HEK293T (cell line): ENCODE data around the gene HOXD10.

Source experiments
- CTCF ChIA-PET: fragments of 350-600 bp; formaldehyde crosslinking; extraction: SDS; loops from one replicate; lab custom pipeline; 2021; ENCODE audit warnings: antibody characterized with exemption, inconsistent platforms; lab: Yijun Ruan, JAX
- POLR2A ChIA-PET: fragments of 350-600 bp; formaldehyde crosslinking; extraction: SDS; loops from one replicate; lab custom pipeline; 2020; ENCODE audit warnings: antibody characterized with exemption, inconsistent platforms; lab: Yijun Ruan, JAX
- DNase-seq: peaks from one replicate; pipeline ENCODE4 v3.0.0; 2012; ENCODE audit warnings: mixed read lengths; ENCODE audit errors: extremely low spot score
- ARNT ChIP-seq: fragments of 450-650 bp; IDR thresholded peaks from 2 replicates; pipeline ENCODE4 v1.6.1; 2017; ENCODE audit warnings: mild to moderate bottlenecking
- BHLHE40 ChIP-seq: fragments of 450-650 bp; IDR thresholded peaks from 2 replicates; pipeline ENCODE4 v1.6.1; 2016; ENCODE audit warnings: mild to moderate bottlenecking, moderate library complexity, borderline replicate concordance
- CTBP1 ChIP-seq: fragments of 450-650 bp; IDR thresholded peaks from 2 replicates; pipeline ENCODE4 v1.6.1; 2016; ENCODE audit warnings: borderline replicate concordance
- ELF4 ChIP-seq: fragments of 450-650 bp; IDR thresholded peaks from 2 replicates; pipeline ENCODE4 v1.6.1; 2017; ENCODE audit warnings: antibody characterized with exemption
- FOXA1 ChIP-seq: fragments of 450-650 bp; IDR thresholded peaks from 2 replicates; pipeline ENCODE4 v1.6.1; 2016; ENCODE audit warnings: mild to moderate bottlenecking
- FOXK2 ChIP-seq: fragments of 450-650 bp; IDR thresholded peaks from 2 replicates; pipeline ENCODE4 v1.6.1; 2016; ENCODE audit warnings: mild to moderate bottlenecking
- FOXM1 ChIP-seq: fragments of 450-650 bp; IDR thresholded peaks from 2 replicates; pipeline ENCODE4 v1.6.1; 2017; ENCODE audit warnings: mild to moderate bottlenecking, borderline replicate concordance
- HDGF ChIP-seq: fragments of 450-650 bp; IDR thresholded peaks from 2 replicates; pipeline ENCODE4 v1.6.1; 2017; ENCODE audit warnings: antibody characterized with exemption, borderline replicate concordance
- L3MBTL2 ChIP-seq: fragments of 450-650 bp; conservative IDR thresholded peaks from 2 replicates; pipeline ENCODE4 v1.6.1; 2016; ENCODE audit warnings: mild to moderate bottlenecking
- LEF1 ChIP-seq: fragments of 450-650 bp; IDR thresholded peaks from 2 replicates; pipeline ENCODE4 v1.6.1; 2017; ENCODE audit warnings: mild to moderate bottlenecking, borderline replicate concordance
- NFRKB ChIP-seq: fragments of 450-650 bp; IDR thresholded peaks from 2 replicates; pipeline ENCODE4 v1.6.1; 2016; ENCODE audit warnings: mild to moderate bottlenecking, moderate library complexity
- PKNOX1 ChIP-seq: fragments of 450-650 bp; IDR thresholded peaks from 2 replicates; pipeline ENCODE4 v1.6.1; 2016
- SP1 ChIP-seq: fragments of 450-650 bp; IDR thresholded peaks from 2 replicates; pipeline ENCODE4 v1.6.1; 2017
- SUZ12 ChIP-seq: fragments of 450-650 bp; IDR thresholded peaks from 2 replicates; pipeline ENCODE4 v1.6.1; 2016; ENCODE audit warnings: mild to moderate bottlenecking
- TARDBP ChIP-seq: fragments of 450-650 bp; IDR thresholded peaks from 2 replicates; pipeline ENCODE4 v1.6.1; 2016
- ZNF384 ChIP-seq: fragments of 450-650 bp; IDR thresholded peaks from 2 replicates; pipeline ENCODE4 v1.6.1; 2016

HOXD10 gene

GRCh38 chr2:176148751-176149421 is 32.3 kb downstream of the HOXD10 start:
- CTCF ChIA-PET, result no interaction called here
- POLR2A ChIA-PET, result interaction anchor here (1.2 kb wide), 1 partner anchor 13 kb away, joined by 3 read pairs; no protein-coding TSS in a partner anchor
- DNase-seq, result no peak
- TF ChIP-seq SP1, result no peak
- TF ChIP-seq BHLHE40, result no peak
- no peak for TF ChIP-seq ELF4
- no peak for TF ChIP-seq ZNF384
- TF ChIP-seq L3MBTL2, result no peak
- TF ChIP-seq HDGF, result no peak
- no peak for TF ChIP-seq SUZ12
- TF ChIP-seq LEF1, result no peak
- no peak for TF ChIP-seq FOXK2
- no peak for TF ChIP-seq CTBP1
- no peak for TF ChIP-seq FOXM1
- no peak for TF ChIP-seq ARNT
- no peak for TF ChIP-seq PKNOX1
- no peak for TF ChIP-seq FOXA1
- no peak for TF ChIP-seq TARDBP
- TF ChIP-seq NFRKB, result no peak

- POLR2A ChIA-PET, result no interaction called here
These were observed 32.9 kb downstream of the HOXD10 start for GRCh38 chr2:176149481-176149938.

GRCh38 chr2:176149939-176150583 is 33.5 kb downstream of the HOXD10 start:
- CTCF ChIA-PET, result interaction anchor here (0.6 to 1.8 kb wide), 3 partner anchors 9 to 23 kb away, joined by 3 to 4 read pairs (median 3); no protein-coding TSS in a partner anchor
- DNase-seq, result no peak
- TF ChIP-seq HDGF (no peak), LEF1 (no peak), ELF4 (no peak), FOXM1 (no peak), ZNF384 (no peak), L3MBTL2 (no peak), NFRKB (no peak), FOXK2 (no peak), ARNT (no peak), SUZ12 (no peak), PKNOX1 (no peak), CTBP1 (no peak), FOXA1 (no peak), TARDBP (no peak), SP1 (no peak), BHLHE40 (no peak)
- POLR2A ChIA-PET, result interaction anchor here (0.8 kb wide), 1 partner anchor 46 kb away, joined by 3 read pairs; no protein-coding TSS in a partner anchor

More at GRCh38 chr2:176149481-176149938, 32.9 kb downstream of the HOXD10 start:
- no peak for DNase-seq
- CTCF ChIA-PET, result no interaction called here
- TF ChIP-seq FOXM1, result no peak

- no peak for DNase-seq
- CTCF ChIA-PET, result interaction anchor here (0.6 to 1.8 kb wide), 3 partner anchors 9 to 24 kb away, joined by 3 to 4 read pairs (median 3); no protein-coding TSS in a partner anchor
- POLR2A ChIA-PET, result interaction anchor here (0.8 kb wide), 1 partner anchor 46 kb away, joined by 3 read pairs; no protein-coding TSS in a partner anchor
- no peak for TF ChIP-seq ARNT
- no peak for TF ChIP-seq TARDBP
- TF ChIP-seq HDGF, result no peak
- no peak for TF ChIP-seq CTBP1
- no peak for TF ChIP-seq FOXA1
These were observed 34.2 kb downstream of the HOXD10 start for GRCh38 chr2:176150584-176151441.

- no peak for DNase-seq
- TF ChIP-seq LEF1 (no peak), CTBP1 (no peak), SUZ12 (no peak), SP1 (no peak), HDGF (no peak), FOXK2 (no peak), ELF4 (no peak), TARDBP (no peak), ARNT (no peak), ZNF384 (no peak), FOXA1 (no peak), PKNOX1 (no peak), NFRKB (no peak), L3MBTL2 (no peak), BHLHE40 (no peak), FOXM1 (no peak)
- ChIA-PET POLR2A (no interaction called here), CTCF (interaction anchor here (1.8 kb wide), 1 partner anchor 11 kb away, joined by 4 read pairs; no protein-coding TSS in a partner anchor)
These were observed 35.1 kb downstream of the HOXD10 start, which contains the start of gene HOXD4 for GRCh38 chr2:176151442-176152287. Gene HOXD4 (plus strand): TSS chr2:176151550. CDS start chr2:176151634, 84 bp downstream.
